Psoas muscle (tissue), 8 donors: ENCODE results near the gene QPRT. TPM values are rescaled to one million over a fixed set of nuclear protein-coding genes. Genes with fewer than 3 reads are reported as not detected.
"Not testable (repeated sequence)": the region's sequence is repeated elsewhere in the genome, so short reads cannot be mapped to it uniquely, and the experiment has no call there.

Source experiments
- ATAC-seq, 4 donors: fragments of 200-7000 bp; cut with Tn5 transposase; one replicate each; pipeline ENCODE4 v1.9.1; 2020; ENCODE audit warnings: moderate library complexity in 3 of 4, mild to moderate bottlenecking in 2 of 4
- DNase-seq, 2 donors: peaks; one replicate each; pipeline ENCODE4 v3.0.0-alpha.2; 2020
- H3K27ac ChIP-seq: fragments of 200-600 bp; one replicate; pipeline ENCODE4 v1.8.0; 2022
- H3K27me3 ChIP-seq, 3 donors: fragments of 200-600 bp in 1 of 3; one replicate each; pipeline versions ENCODE4 v1.6.1 to v1.8.0; 2013 to 2022; ENCODE audit warnings: low read length in 2 of 3, mild to moderate bottlenecking in 2 of 3, moderate library complexity in 1 of 3; ENCODE audit not compliant: insufficient read depth in 3 of 3
- H3K36me3 ChIP-seq, 2 donors: fragments of 200-600 bp in 1 of 2; one replicate each; pipeline versions ENCODE4 v1.6.1 to v1.8.0; 2013 to 2022; ENCODE audit warnings: low read depth in 1 of 2, mild to moderate bottlenecking in 1 of 2, moderate library complexity in 1 of 2; ENCODE audit not compliant: insufficient read depth in 1 of 2
- H3K4me1 ChIP-seq: fragments of 200-600 bp; one replicate; pipeline ENCODE4 v1.8.0; 2022
- H3K4me3 ChIP-seq: fragments of 200-600 bp; one replicate; pipeline ENCODE4 v1.8.0; 2022; ENCODE audit warnings: mild to moderate bottlenecking
- H3K9me3 ChIP-seq: fragments of 200-600 bp; one replicate; pipeline ENCODE4 v1.8.0; 2022
- WGBS, 3 donors: extraction: QIAGEN DNeasy Blood & Tissue Kit; methylation state at CpG; one replicate each; pipeline versions ENCODE4 v1.1.6 to v1.1.7; 2013; 5-methylcytosine and 5-hydroxymethylcytosine counted together
- intact Hi-C, 2 donors: fragments of 100-400 bp; cut with DNase I; formaldehyde crosslinking; loops; one replicate each; pipeline versions ENCODE4 v1.11.0 to v1.14.2; 2022
- polyA plus RNA-seq, 3 donors: library from polyadenylated mRNA; stranded (reverse); fragments of 200-250 nt; gene quantifications; one replicate each; pipeline ENCODE4 v1.2.3, GENCODE V29; 2013
- total RNA-seq, 4 donors: library from RNA; stranded (reverse); fragmentation: NEBNext Ultra II Directional in 2 of 4; extraction: Animal tissue kit (Norgen Biotek cat#: 25700) in 2 of 4; gene quantifications; one replicate each; pipeline versions ENCODE4 v1.2.1 to v1.2.4, GENCODE V29; 2021 to 2023
- TF ChIP-seq, protein P1 (sequence below): fragments of 200-600 bp; IDR thresholded peaks from one replicate; pipeline ENCODE4 v1.8.0; 2022; ENCODE audit warnings: antibody characterized with exemption
- donor health status: healthy with polysubstance abuse.
- donor health status: DM: no; HTN: no; CAD: no; lungs with moderate emphysema.
- donor health status: Bipolar disorder and iron deficiency.
- donor health status: healthy.
- donor health status: DM: yes; HTN: yes; CAD: no.
- donor health status: DM: no; HTN: no; CAD: no.
- donor health status: DM: no; HTN: no; CAD: no.
- donor health status: DM: yes; HTN: yes; CAD: no.

The QPRT gene
- total and polyA plus RNA-seq, 7 donors, result 0.75 to 9.9 (median 2.3) TPM

DNA sequence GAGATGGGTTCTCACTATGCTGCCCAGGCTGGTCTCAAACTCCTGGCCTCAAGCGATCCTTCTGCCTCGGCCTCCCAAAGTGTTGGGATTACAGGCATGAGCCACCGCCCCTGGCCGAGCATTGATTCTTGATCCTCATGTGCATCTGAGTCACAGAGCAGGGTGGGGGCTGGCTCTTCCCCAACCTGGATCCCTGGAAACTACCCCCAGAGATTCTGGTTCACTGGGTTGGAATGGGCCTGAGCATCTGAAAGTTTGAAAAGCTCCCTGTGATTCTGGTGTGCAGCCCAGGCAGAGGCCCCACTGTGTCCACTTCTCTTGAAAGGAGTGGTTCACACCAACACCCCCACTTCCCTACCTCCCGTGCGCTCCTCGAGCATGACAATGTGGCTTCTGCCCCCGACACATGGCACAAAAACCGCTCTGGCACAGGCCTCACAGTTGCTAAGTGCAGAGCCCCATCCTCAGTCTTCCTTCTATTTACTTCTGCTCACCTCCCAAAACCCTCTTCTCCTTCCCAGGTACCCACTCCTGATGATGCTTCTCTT lies 4.6 kb downstream of the QPRT start:
- TF ChIP-seq, protein P1, sequence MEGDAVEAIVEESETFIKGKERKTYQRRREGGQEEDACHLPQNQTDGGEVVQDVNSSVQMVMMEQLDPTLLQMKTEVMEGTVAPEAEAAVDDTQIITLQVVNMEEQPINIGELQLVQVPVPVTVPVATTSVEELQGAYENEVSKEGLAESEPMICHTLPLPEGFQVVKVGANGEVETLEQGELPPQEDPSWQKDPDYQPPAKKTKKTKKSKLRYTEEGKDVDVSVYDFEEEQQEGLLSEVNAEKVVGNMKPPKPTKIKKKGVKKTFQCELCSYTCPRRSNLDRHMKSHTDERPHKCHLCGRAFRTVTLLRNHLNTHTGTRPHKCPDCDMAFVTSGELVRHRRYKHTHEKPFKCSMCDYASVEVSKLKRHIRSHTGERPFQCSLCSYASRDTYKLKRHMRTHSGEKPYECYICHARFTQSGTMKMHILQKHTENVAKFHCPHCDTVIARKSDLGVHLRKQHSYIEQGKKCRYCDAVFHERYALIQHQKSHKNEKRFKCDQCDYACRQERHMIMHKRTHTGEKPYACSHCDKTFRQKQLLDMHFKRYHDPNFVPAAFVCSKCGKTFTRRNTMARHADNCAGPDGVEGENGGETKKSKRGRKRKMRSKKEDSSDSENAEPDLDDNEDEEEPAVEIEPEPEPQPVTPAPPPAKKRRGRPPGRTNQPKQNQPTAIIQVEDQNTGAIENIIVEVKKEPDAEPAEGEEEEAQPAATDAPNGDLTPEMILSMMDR, result no peak
- no peaks in the 10 kb centered on the region for H3K36me3 ChIP-seq
- H3K4me1 ChIP-seq, result no peaks in the 10 kb centered on the region
- H3K4me3 ChIP-seq, result no peak overlapping the region
- WGBS, 3 donors, result 90 to 95% (median 90%) methylated on average over 9 of the region's 9 CpGs
- H3K9me3 ChIP-seq, result no peaks in the 10 kb centered on the region
- no peak for ATAC-seq
- H3K27me3 ChIP-seq, result no peaks in the 10 kb centered on the region
- intact Hi-C loops, result no loop called here
- DNase-seq, result no peak
- H3K27ac ChIP-seq, result no peak overlapping the region

DNA sequence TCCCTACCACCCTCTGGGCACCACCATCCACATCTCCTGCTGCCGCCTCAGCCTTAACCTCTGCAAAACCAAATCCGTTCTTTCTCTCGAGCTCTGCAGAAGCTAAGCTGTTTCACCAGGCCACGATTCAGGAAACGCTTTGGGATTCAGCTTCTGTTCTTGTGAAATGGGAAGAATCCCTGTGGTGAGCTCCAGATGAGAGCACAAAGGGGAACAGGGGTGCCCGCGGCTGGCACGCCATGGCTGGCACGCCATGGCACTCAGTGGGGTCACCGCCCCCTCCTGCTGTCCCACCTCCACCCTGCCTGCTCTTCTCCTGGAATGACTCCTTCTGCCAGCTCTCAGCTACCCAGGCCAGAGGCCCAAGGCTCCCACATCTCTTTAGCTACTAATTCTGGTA lies 5.7 kb downstream of the QPRT start:
- ATAC-seq (no peak), DNase-seq (no peak)
- no peak overlapping the region for H3K4me3 ChIP-seq
- no peaks in the 10 kb centered on the region for H3K36me3 ChIP-seq
- H3K4me1 ChIP-seq, result no peaks in the 10 kb centered on the region
- WGBS, 3 donors, result 90 to 96% (median 94%) methylated on average over 10 of the region's 10 CpGs
- intact Hi-C loops, result no loop called here
- H3K9me3 ChIP-seq, result no peaks in the 10 kb centered on the region
- H3K27me3 ChIP-seq, result no peaks in the 10 kb centered on the region
- TF ChIP-seq, protein P1, result no peak
- no peak overlapping the region for H3K27ac ChIP-seq

DNA sequence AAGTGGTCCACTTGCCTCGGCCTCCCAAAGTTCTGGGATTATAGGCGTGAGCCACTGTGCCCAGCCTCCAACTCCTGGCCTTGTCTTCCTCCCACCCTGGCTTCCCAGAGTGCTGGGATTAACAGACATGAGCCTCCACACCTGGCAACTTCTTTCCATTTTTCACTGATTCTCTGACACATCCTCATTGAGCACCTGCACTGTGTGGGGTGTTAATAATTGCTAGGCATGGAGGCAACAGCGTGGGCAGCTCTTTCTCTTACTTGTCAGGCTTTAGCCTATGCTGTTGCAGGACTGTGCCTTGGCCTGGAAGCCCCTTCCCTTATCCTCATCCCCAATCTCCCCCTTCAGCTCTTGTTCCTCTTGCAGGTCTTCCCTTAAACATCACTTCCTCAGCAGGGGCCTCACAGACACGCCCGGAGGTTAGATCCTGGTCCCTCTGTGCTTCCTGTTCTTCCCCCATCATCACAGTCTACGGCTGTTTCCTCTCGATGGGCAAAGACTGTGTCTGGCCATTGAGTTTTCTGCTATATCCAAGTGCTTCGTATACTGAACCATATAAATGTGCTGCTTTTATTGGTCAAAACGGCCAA lies 7.9 kb downstream of the QPRT start:
- Histone ChIP-seq H3K36me3 (no peaks in the 10 kb centered on the region), H3K4me3 (no peak overlapping the region), H3K27ac (no peak overlapping the region), H3K4me1 (no peaks in the 10 kb centered on the region), H3K27me3 (no peaks in the 10 kb centered on the region), H3K9me3 (no peaks in the 10 kb centered on the region)
- ATAC-seq (no peak), DNase-seq (no peak)
- 79 to 84% (median 80%) methylated on average over 9 of the region's 9 CpGs for WGBS, 3 donors
- intact Hi-C loops, result no loop called here
- TF ChIP-seq, protein P1, result no peak

DNA sequence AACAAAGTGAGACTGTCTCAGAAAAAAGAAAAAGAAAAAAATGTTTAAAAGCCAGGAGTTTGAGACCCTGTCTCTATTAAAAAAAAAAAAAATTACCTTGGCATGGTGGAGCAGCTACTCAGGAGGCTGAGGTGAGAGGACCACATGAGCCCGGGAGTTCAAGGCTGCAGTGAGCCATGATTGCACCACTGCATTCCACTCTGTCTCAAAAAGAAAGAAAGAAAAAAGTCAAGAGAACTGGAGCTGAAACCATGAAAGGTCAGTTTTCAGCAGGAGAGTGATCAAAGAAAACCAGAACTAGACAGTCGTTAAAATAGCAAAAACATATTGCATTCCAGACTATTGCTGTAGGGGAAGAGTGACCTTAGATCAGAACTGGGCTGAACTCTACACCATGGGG lies 8.8 kb downstream of the QPRT start:
- ATAC-seq (no peak), DNase-seq (no peak)
- H3K9me3 ChIP-seq, result no peaks in the 10 kb centered on the region
- intact Hi-C loops, result no loop called here
- no peaks in the 10 kb centered on the region for H3K36me3 ChIP-seq
- H3K27me3 ChIP-seq, result no peaks in the 10 kb centered on the region
- WGBS, 3 donors, result 61 to 65% (median 63%) methylated on average over 2 of the region's 2 CpGs
- TF ChIP-seq, protein P1, result no peak
- H3K4me1 ChIP-seq, result no peaks in the 10 kb centered on the region
- no peak overlapping the region for H3K4me3 ChIP-seq
- H3K27ac ChIP-seq, result no peak overlapping the region

DNA sequence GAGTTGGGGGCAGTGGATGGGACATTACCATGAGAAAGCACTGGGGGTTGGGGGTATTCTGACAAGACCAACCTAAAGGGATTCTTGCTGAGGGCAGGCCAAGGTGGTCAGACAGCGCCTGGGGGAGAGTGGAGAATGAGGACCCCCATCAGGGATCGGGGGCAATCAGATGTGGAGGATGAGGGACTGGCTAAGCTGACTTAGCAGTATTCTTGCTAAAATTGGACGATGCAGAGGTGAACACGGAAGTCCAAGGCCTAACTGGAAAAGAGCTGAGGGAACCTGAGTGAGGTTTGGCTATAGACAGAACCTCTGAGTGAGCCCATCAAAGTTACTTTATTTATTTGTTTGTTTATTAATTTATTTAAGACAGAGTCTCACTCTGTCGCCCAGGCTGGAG lies 9.2 kb downstream of the QPRT start:
- no peaks in the 10 kb centered on the region for H3K9me3 ChIP-seq
- intact Hi-C loops, result no loop called here
- no peak overlapping the region for H3K4me3 ChIP-seq
- no peaks in the 10 kb centered on the region for H3K27me3 ChIP-seq
- TF ChIP-seq, protein P1, result no peak
- no peak for ATAC-seq
- no peak for DNase-seq
- WGBS, 3 donors, result 84 to 90% (median 86%) methylated on average over 5 of the region's 5 CpGs
- no peak overlapping the region for H3K27ac ChIP-seq
- no peaks in the 10 kb centered on the region for H3K36me3 ChIP-seq
- no peaks in the 10 kb centered on the region for H3K4me1 ChIP-seq

DNA sequence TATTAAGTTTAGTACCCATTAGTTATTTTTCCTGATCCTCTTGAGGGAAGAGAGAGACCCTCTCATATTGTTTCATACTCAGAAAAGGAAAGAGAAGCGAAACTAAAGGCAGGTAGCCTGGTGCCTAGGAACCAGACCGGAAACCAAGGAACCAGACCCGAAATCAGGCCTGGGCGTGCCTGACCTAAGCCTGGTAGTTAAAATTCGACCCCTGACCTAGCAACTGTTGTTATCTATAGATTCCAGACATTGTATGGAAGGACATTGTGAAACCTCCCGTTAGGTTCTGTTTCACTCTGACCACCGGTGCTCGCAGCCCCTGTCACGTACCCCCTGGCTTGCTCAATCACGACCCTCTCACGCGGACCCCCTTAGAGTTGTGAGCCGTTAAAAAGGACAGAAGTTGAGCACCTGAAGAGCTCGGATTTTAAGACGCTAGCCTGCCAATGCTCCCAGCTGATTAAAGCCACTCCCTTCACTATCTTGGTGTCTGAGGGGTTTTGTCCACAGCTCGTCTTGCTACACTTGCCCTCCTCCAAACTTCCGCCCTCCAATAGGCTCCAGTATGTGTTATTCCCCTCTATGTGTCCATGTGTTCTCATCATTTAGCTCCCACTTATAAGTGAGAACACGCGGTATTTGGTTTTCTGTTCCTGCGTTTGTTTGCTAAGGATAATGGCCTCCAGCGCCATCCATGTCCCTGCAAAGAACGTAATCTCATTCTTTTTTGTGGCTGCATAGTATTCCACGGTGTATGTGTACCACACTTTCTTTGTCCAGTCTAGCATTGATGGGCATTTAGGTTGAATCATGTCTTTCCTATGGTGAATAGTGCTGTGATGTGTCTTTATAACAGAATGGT lies 10.7 kb downstream of the QPRT start:
- not testable (repeated sequence) for H3K4me3 ChIP-seq, ATAC-seq, H3K27ac ChIP-seq, H3K4me1 ChIP-seq, DNase-seq, H3K36me3 ChIP-seq, H3K27me3 ChIP-seq, H3K9me3 ChIP-seq
- intact Hi-C loops, result loop anchor here in 1 of 2 donors (10.0 kb wide), 1 partner anchor 335 kb away; the partner anchor contains the start of gene C16orf92
- 90 to 94% (median 91%) methylated on average over 23 of the region's 23 CpGs for WGBS, 3 donors
